Liver (tissue), 9 donors: Measurements from ENCODE around the gene GYG2. TPM values are rescaled to one million over a fixed set of nuclear protein-coding genes. Genes with fewer than 3 reads are reported as not detected.

Experiments
- DNase-seq: peaks from one replicate; pipeline ENCODE4 v3.0.0-alpha.2; 2017; ENCODE audit warnings: low spot score
- H3K27ac ChIP-seq, 2 donors: one replicate each; pipeline ENCODE4 v1.7.0; 2013; ENCODE audit warnings: inconsistent platforms in 2 of 2, low read length in 2 of 2, control low read depth in 1 of 2, low read depth in 1 of 2, mild to moderate bottlenecking in 1 of 2
- H3K27me3 ChIP-seq, 4 donors: one replicate each; pipeline versions ENCODE4 v1.6.1 to v1.7.0; 2013; ENCODE audit warnings: low read length in 3 of 4, inconsistent platforms in 1 of 4, mild to moderate bottlenecking in 1 of 4, moderate library complexity in 1 of 4; ENCODE audit not compliant: control insufficient read depth in 4 of 4, insufficient read depth in 4 of 4
- H3K36me3 ChIP-seq, 4 donors: one replicate each; pipeline versions ENCODE4 v1.6.1 to v1.7.0; 2013; ENCODE audit warnings: low read length in 3 of 4, mild to moderate bottlenecking in 3 of 4, low read depth in 1 of 4, moderate library complexity in 1 of 4; ENCODE audit not compliant: control insufficient read depth in 4 of 4, insufficient read depth in 3 of 4
- H3K4me1 ChIP-seq, 4 donors: one replicate each; pipeline versions ENCODE4 v1.6.1 to v1.7.0; 2013; ENCODE audit warnings: low read length in 3 of 4, mild to moderate bottlenecking in 3 of 4, moderate library complexity in 1 of 4; ENCODE audit not compliant: control insufficient read depth in 4 of 4, insufficient read depth in 4 of 4
- H3K4me3 ChIP-seq, 3 donors: one replicate each; pipeline versions ENCODE4 v1.6.1 to v1.7.0; 2013; ENCODE audit warnings: low read length in 3 of 3, control low read depth in 1 of 3, low read depth in 1 of 3, mild to moderate bottlenecking in 1 of 3
- H3K9ac ChIP-seq, 2 donors: one replicate each; pipeline ENCODE4 v1.7.0; 2013; ENCODE audit warnings: low read length in 2 of 2, mild to moderate bottlenecking in 2 of 2, moderate library complexity in 2 of 2, control low read depth in 1 of 2, low read depth in 1 of 2
- H3K9me3 ChIP-seq, 4 donors: one replicate each; pipeline versions ENCODE4 v1.6.1 to v1.7.0; 2013; ENCODE audit warnings: low read length in 3 of 4; ENCODE audit not compliant: control insufficient read depth in 4 of 4
- EGR1 ChIP-seq, 2 donors: IDR thresholded peaks; 2 replicates each; pipeline ENCODE4 v1.6.1; 2016 to 2018; ENCODE audit warnings: antibody characterized with exemption in 2 of 2, low read depth in 2 of 2
- GABPA ChIP-seq, 2 donors: IDR thresholded peaks in 1 of 2; conservative IDR thresholded peaks in 1 of 2; 2 replicates each; pipeline ENCODE4 v1.6.1; 2016; ENCODE audit warnings: antibody characterized with exemption in 2 of 2, mild to moderate bottlenecking in 1 of 2, moderate library complexity in 1 of 2
- HNF4A ChIP-seq, 2 donors: conservative IDR thresholded peaks; 2 replicates each; pipeline ENCODE4 v1.6.1; 2016; ENCODE audit warnings: antibody characterized with exemption in 2 of 2, mild to moderate bottlenecking in 2 of 2
- HNF4G ChIP-seq: IDR thresholded peaks from 2 replicates; pipeline ENCODE4 v1.6.1; 2016; ENCODE audit warnings: antibody characterized with exemption
- NR2F2 ChIP-seq: IDR thresholded peaks from 2 replicates; pipeline ENCODE4 v1.6.1; 2016; ENCODE audit warnings: antibody characterized with exemption
- RXRA ChIP-seq, 2 donors: IDR thresholded peaks; 2 replicates each; pipeline ENCODE4 v1.6.1; 2017 to 2018; ENCODE audit warnings: antibody characterized with exemption in 2 of 2, mild to moderate bottlenecking in 1 of 2
- SP1 ChIP-seq: IDR thresholded peaks from 2 replicates; pipeline ENCODE4 v1.6.1; 2018; ENCODE audit warnings: antibody characterized with exemption, mild to moderate bottlenecking
- TAF1 ChIP-seq: conservative IDR thresholded peaks from 2 replicates; pipeline ENCODE4 v1.6.1; 2016; ENCODE audit warnings: antibody characterized with exemption, mild to moderate bottlenecking
- YY1 ChIP-seq: IDR thresholded peaks from 2 replicates; pipeline ENCODE4 v1.6.1; 2016; ENCODE audit warnings: antibody characterized with exemption, mild to moderate bottlenecking
- WGBS: extraction: QIAGEN DNeasy Blood & Tissue Kit; methylation state at CpG from one replicate; pipeline ENCODE4 v1.1.7; 2013; 5-methylcytosine and 5-hydroxymethylcytosine counted together
- polyA plus RNA-seq, 2 donors: library from polyadenylated mRNA; stranded (reverse) in 1 of 2; unstranded in 1 of 2; fragments of 200-250 nt in 1 of 2; fragments of >200 nt in 1 of 2; fragmentation: Nextera tagmentation in 1 of 2; extraction: Ambion mirVana in 1 of 2; gene quantifications; one replicate each; pipeline versions ENCODE4 v1.2.1 to v1.2.3, GENCODE V29; 2013 to 2015
- total RNA-seq, 2 donors: library from RNA; depleted of rRNA; stranded (reverse); fragments of >200 nt; gene quantifications; one replicate each; pipeline ENCODE4 v1.2.3, GENCODE V29; 2014
- donor health status: healthy.
- donor health status: healthy.
- donor health status: healthy.
- donor health status: healthy.
- donor health status: healthy.

The GYG2 gene
- total and polyA plus RNA-seq, 4 donors, result 11.3 to 32.6 (median 14.3) TPM

DNA sequence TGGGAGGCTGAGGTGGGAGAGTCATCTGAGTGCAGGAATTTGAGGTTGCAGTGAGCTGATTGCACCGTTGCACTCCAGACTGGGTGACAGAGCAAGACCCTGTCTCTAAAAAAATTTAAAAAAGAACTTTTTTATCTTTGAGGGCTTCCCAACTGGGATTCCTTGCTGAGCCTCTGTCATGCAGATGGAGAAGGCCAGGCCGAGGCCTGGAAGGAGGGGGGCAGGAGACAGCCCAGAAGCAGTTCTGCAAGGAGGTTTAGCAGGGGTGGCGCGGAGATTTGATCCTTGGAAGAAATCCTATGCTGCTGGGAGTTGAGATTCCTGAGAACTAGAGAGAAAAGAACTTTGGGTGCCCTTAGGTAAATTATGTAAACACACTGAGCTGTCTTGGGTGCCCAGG, 102.9 kb downstream of the GYG2 start:
- no peaks in the 10 kb centered on the region for H3K9me3 ChIP-seq
- H3K36me3 ChIP-seq, result peaks cover 0 to 11% (median 0%) of the 10 kb centered on the region in 4 donors
- peaks cover 0 to 12% (median 2%) of the 10 kb centered on the region in 4 donors for H3K4me1 ChIP-seq
- no peak overlapping the region for H3K4me3 ChIP-seq
- no peak overlapping the region for H3K27ac ChIP-seq
- no peak for DNase-seq
- H3K9ac ChIP-seq, result no peak overlapping the region
- 90% methylated on average over 4 of the region's 4 CpGs for WGBS
- TF ChIP-seq HNF4A (conservative IDR thresholded peaks at IDR 0.05) (no peak), SP1 (no peak), NR2F2 (no peak), TAF1 (no peak), YY1 (no peak), RXRA (IDR thresholded peaks at IDR 0.05) (no peak), HNF4G (no peak), EGR1 (IDR thresholded peaks at IDR 0.05; ENCODE audit: low read depth in 2 of 2) (no peak), GABPA (IDR thresholded peaks at IDR 0.05 in 1 of 2, conservative IDR thresholded peaks at IDR 0.05 in 1 of 2) (no peak)
- no peaks in the 10 kb centered on the region for H3K27me3 ChIP-seq

Other genes starting within 250 kb of the GYG2 start
- 10 to 100 TPM; 49.9 to 62.7 TPM for gene CD99, start 137.6 kb upstream of the GYG2 start, total RNA-seq
- 100 to 1,000 TPM; 142 to 165 TPM for gene CD99, start 137.6 kb upstream of the GYG2 start, polyA plus RNA-seq
- gene XG, start 76.9 kb upstream of the GYG2 start, total RNA-seq, result under 1 TPM in 1 of 2 donors, not detected in 1; 0.93 TPM
- gene XG, start 76.9 kb upstream of the GYG2 start, polyA plus RNA-seq, result under 1 TPM; 0.02 to 0.74 TPM
- gene ARSD, start 100.4 kb downstream of the GYG2 start, total RNA-seq, result 10 to 100 TPM; 19.4 to 42.4 TPM
- 10 to 100 TPM; 11.3 to 19.5 TPM for gene ARSD, start 100.4 kb downstream of the GYG2 start, polyA plus RNA-seq
- not detected for gene ARSH, start 177.6 kb downstream of the GYG2 start, total RNA-seq
- gene ARSH, start 177.6 kb downstream of the GYG2 start, polyA plus RNA-seq, result not detected
- under 1 TPM; 0.09 to 0.75 TPM for gene ARSF, start 212.5 kb downstream of the GYG2 start, total RNA-seq
- gene ARSF, start 212.5 kb downstream of the GYG2 start, polyA plus RNA-seq, result under 1 TPM; 0.18 to 0.37 TPM